ENCODE measurements around the gene NXF1. TPM values are rescaled to one million over a fixed set of nuclear protein-coding genes. Genes with fewer than 3 reads are reported as not detected.
A peak's percentile ranks its signal among the peaks of the same experiment; 100 is the strongest.

The NXF1 gene
- total and polyA plus RNA-seq, 2 donors (not counting 1 experiment from before 2014, with no cell fraction given), result 17.2 to 27.8 TPM

- no peak for TF ChIP-seq EZH2 (IDR thresholded peaks at IDR 0.05; ENCODE audit: low read length, missing control alignments)
- peak; percentile 58 to 59 for TF ChIP-seq CTCF (conservative IDR thresholded peaks at IDR 0.05 in 1 of 2, IDR thresholded peaks at IDR 0.05 in 1 of 2; ENCODE audit: low read depth in 1 of 2, low read length in 2 of 2)
- peak within 1 kb of the TSS; percentile 93 for H3K27ac ChIP-seq (ENCODE audit: insufficient read depth, low read length)
- H3K36me3 ChIP-seq (ENCODE audit: control insufficient read depth, insufficient read depth, low read length), result peaks cover 11% of the 10 kb centered on the region
- peak within 1 kb of the TSS; percentile 89 for H3K9ac ChIP-seq (ENCODE audit: insufficient read depth, low read length)
- H3K27me3 ChIP-seq (ENCODE audit: control insufficient read depth, insufficient read depth, low read length), result no peaks in the 10 kb centered on the region
- H2AFZ ChIP-seq (ENCODE audit: low read length), result peak within 1 kb of the TSS; percentile 59
- peaks cover 39% of the 10 kb centered on the region for H3K79me2 ChIP-seq (ENCODE audit: control insufficient read depth, insufficient read depth, low read length)
- H4K20me1 ChIP-seq (ENCODE audit: control insufficient read depth, extremely low read depth, insufficient read depth, low read length), result no peaks in the 10 kb centered on the region
- peak within 1 kb of the TSS; percentile 87 to 99 (median 98) for H3K4me3 ChIP-seq (replicated peaks in 1 of 4; ENCODE audit: control extremely low read depth in 1 of 4, insufficient read depth in 1 of 4, low read depth in 3 of 4, low read length in 4 of 4)
- H3K4me1 ChIP-seq (ENCODE audit: control insufficient read depth, extremely low read depth, insufficient read depth, low read length), result peaks cover 16% of the 10 kb centered on the region
- H3K9me3 ChIP-seq (ENCODE audit: control insufficient read depth, insufficient read depth, low read depth, low read length), result no peaks in the 10 kb centered on the region
- H3K4me2 ChIP-seq (ENCODE audit: extremely low read depth, insufficient read depth, low read length), result peak within 1 kb of the TSS; percentile 98
- DNase-seq (ENCODE audit: low read depth in 2 of 2), result peak; percentile 97 to 98
Measured at GRCh38 chr11:62787005-62787759, 18.1 kb downstream of the NXF1 start, which contains the start of gene TMEM179B. Gene TMEM179B (plus strand): TSS chr11:62787402. CDS start chr11:62787432, 30 bp downstream.

- peak; percentile 68 to 78 for DNase-seq (ENCODE audit: low read depth in 2 of 2)
- peaks cover 12% of the 10 kb centered on the region for H3K36me3 ChIP-seq (ENCODE audit: control insufficient read depth, insufficient read depth, low read length)
- H3K4me3 ChIP-seq (replicated peaks in 1 of 4; ENCODE audit: control extremely low read depth in 1 of 4, insufficient read depth in 1 of 4, low read depth in 3 of 4, low read length in 4 of 4), result peak overlapping the region; percentile 53 to 99 (median 92)
- H3K4me1 ChIP-seq (ENCODE audit: control insufficient read depth, extremely low read depth, insufficient read depth, low read length), result peaks cover 14% of the 10 kb centered on the region
- peak overlapping the region; percentile 93 for H3K27ac ChIP-seq (ENCODE audit: insufficient read depth, low read length)
- H2AFZ ChIP-seq (ENCODE audit: low read length), result peak overlapping the region; percentile 24
- H3K4me2 ChIP-seq (ENCODE audit: extremely low read depth, insufficient read depth, low read length), result peak overlapping the region; percentile 98
- no peaks in the 10 kb centered on the region for H3K27me3 ChIP-seq (ENCODE audit: control insufficient read depth, insufficient read depth, low read length)
- peaks cover 36% of the 10 kb centered on the region for H3K79me2 ChIP-seq (ENCODE audit: control insufficient read depth, insufficient read depth, low read length)
- H4K20me1 ChIP-seq (ENCODE audit: control insufficient read depth, extremely low read depth, insufficient read depth, low read length), result no peaks in the 10 kb centered on the region
- H3K9me3 ChIP-seq (ENCODE audit: control insufficient read depth, insufficient read depth, low read depth, low read length), result no peaks in the 10 kb centered on the region
- peak; percentile 89 to 92 for TF ChIP-seq CTCF (conservative IDR thresholded peaks at IDR 0.05 in 1 of 2, IDR thresholded peaks at IDR 0.05 in 1 of 2; ENCODE audit: low read depth in 1 of 2, low read length in 2 of 2)
- no peak for TF ChIP-seq EZH2 (IDR thresholded peaks at IDR 0.05; ENCODE audit: low read length, missing control alignments)
- H3K9ac ChIP-seq (ENCODE audit: insufficient read depth, low read length), result peak overlapping the region; percentile 89
Measured at GRCh38 chr11:62786318-62787004, 18.8 kb downstream of the NXF1 start.

GRCh38 chr11:62782753-62783152 lies 22.5 kb downstream of the NXF1 start:
- H3K4me3 ChIP-seq (replicated peaks in 1 of 4; ENCODE audit: control extremely low read depth in 1 of 4, insufficient read depth in 1 of 4, low read depth in 3 of 4, low read length in 4 of 4), result no peak overlapping the region
- no peaks in the 10 kb centered on the region for H4K20me1 ChIP-seq (ENCODE audit: control insufficient read depth, extremely low read depth, insufficient read depth, low read length)

More at GRCh38 chr11:62782753-62783152, 22.5 kb downstream of the NXF1 start:
- Histone ChIP-seq H3K4me1 (ENCODE audit: control insufficient read depth, extremely low read depth, insufficient read depth, low read length) (peaks cover 5% of the 10 kb centered on the region), H3K27ac (ENCODE audit: insufficient read depth, low read length) (no peak overlapping the region), H3K9ac (ENCODE audit: insufficient read depth, low read length) (no peak overlapping the region), H3K27me3 (ENCODE audit: control insufficient read depth, insufficient read depth, low read length) (no peaks in the 10 kb centered on the region), H2AFZ (ENCODE audit: low read length) (no peak overlapping the region), H3K79me2 (ENCODE audit: control insufficient read depth, insufficient read depth, low read length) (peaks cover 5% of the 10 kb centered on the region), H3K9me3 (ENCODE audit: control insufficient read depth, insufficient read depth, low read depth, low read length) (no peaks in the 10 kb centered on the region), H3K4me2 (ENCODE audit: extremely low read depth, insufficient read depth, low read length) (no peak overlapping the region), H3K36me3 (ENCODE audit: control insufficient read depth, insufficient read depth, low read length) (peaks cover 12% of the 10 kb centered on the region)
- TF ChIP-seq CTCF (conservative IDR thresholded peaks at IDR 0.05 in 1 of 2, IDR thresholded peaks at IDR 0.05 in 1 of 2; ENCODE audit: low read depth in 1 of 2, low read length in 2 of 2), result no peak
- no peak for TF ChIP-seq EZH2 (IDR thresholded peaks at IDR 0.05; ENCODE audit: low read length, missing control alignments)
- no peak for DNase-seq (ENCODE audit: low read depth in 2 of 2)
